ENCODE measurements around the gene SOX10.
"Not testable (repeated sequence)": the region's sequence is repeated elsewhere in the genome, so short reads cannot be mapped to it uniquely, and the experiment has no call there.

The SOX10 gene

DNA sequence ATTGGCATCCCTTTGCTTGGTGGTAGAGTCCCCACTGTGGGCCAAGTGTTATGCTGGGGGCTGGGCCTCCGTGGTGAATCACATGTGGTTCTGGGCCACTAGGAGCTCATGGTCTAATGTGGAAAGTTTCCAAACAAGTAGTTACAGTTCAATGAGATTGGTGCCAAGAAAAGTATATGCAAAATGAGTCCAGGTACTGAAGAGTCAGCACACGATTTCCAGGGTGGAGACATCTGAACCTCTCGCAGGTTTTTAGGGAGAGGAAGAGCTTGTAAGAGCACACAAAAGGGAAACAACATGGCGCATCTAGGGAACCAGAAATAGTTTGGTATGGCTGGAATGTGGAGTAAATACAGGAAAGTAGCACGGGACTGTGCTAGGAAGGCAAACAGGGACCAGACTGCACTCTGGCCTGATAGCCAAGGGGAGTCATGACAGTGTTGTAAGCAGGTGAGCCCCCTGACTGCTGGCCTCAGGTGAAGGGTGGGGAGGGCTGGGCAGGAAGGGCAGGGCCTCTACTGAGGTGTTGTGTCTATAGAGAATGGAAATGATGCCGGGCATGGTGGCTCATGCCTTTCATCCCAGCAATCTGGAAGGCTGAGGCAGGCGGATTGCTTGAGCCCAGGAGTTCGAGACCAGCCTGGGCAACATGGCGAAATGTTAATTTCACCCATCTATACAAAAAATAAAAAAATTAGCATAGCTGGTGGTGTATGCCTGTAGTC, 18.3 kb downstream of the SOX10 start:
- no peak for DNase-seq (ENCODE audit: low read depth in 4 of 4, low spot score in 1 of 4)

DNA sequence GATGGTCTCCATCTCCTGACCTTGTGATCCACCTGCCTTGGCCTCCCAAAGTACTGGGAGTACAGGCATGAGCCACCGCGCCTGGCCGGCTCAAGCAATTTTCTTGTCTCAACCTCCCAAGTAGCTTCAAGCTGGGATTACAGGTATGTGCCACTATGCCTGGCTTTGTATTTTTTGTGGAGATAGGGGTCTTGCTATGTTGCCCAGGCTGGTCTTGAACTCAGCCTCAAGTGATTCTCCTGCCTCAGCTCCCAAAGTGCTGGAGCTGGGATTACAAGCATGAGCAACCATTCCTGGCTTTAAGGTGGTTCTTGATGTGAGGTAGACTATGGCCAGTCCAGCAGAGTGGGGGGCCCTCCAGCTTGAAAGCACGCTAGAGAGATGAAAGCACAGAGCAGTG, 23.3 kb downstream of the SOX10 start:
- no peak for DNase-seq (ENCODE audit: low read depth in 4 of 4, low spot score in 1 of 4)

GRCh38 chr22:37959231-37959825, 25.0 kb downstream of the SOX10 start:
- no peak for DNase-seq (ENCODE audit: low read depth in 4 of 4, low spot score in 1 of 4)

GRCh38 chr22:37957232-37957631, 27.1 kb downstream of the SOX10 start:
- no peak for DNase-seq (ENCODE audit: low read depth in 4 of 4, low spot score in 1 of 4)

GRCh38 chr22:37955825-37956397, 28.4 kb downstream of the SOX10 start:
- not testable (repeated sequence) for DNase-seq (ENCODE audit: low read depth in 4 of 4, low spot score in 1 of 4)

DNA sequence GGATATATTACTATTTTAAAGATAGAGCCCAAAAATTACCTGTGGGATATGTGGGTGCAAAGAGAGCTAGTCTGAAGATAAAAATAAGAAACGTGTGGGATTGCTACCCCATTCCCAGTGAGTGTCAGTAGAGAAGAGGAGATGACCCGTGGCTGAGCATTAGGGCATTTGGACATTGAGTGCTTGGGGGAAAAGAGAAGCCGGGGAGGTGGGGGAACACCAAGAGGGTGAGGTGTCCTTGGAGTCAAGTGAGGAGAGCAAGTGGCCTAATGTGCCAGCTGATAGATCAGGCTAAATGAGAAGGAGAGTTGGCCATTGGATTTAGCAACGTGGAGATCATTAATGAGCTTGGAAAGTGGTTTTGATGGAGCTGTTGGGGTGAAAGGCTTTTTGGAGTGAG, 29.7 kb downstream of the SOX10 start:
- DNase-seq (ENCODE audit: low read depth in 4 of 4, low spot score in 1 of 4): no peak

- DNase-seq (ENCODE audit: low read depth in 4 of 4, low spot score in 1 of 4): peak; percentile 92 to 96 (median 94)
Measured at GRCh38 chr22:37953437-37954179, 30.7 kb downstream of the SOX10 start, which contains the start of the genes C22orf23 and POLR2F. TSS of gene C22orf23 (minus strand) at chr22:37953601. CDS start at chr22:37953149, 452 bp downstream. TSS of gene POLR2F (plus strand) at chr22:37953699. CDS start at chr22:37953788, 89 bp downstream.

GRCh38 chr22:37953062-37953436, 31.3 kb downstream of the SOX10 start:
- no peak for DNase-seq (ENCODE audit: low read depth in 4 of 4, low spot score in 1 of 4)

DNA sequence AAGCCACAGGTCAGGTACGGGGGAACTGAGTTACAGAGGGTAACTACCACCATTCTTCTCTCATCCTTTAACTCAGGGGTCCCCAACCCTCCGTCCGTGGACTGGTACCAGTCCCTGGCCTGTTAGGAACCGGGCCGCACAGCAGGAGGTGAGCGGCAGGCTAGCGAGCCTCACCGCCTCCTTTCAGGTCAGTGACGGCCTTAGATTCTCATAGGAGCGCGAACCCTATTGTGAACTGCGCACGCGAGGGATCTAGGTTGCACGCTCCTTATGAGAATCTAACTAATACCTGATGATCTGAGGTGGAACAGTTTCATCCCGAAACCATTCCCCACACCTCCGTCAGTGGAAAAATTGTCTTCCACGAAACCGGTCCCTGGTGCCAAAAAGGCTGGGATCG, 31.7 kb downstream of the SOX10 start:
- not testable (repeated sequence) for DNase-seq (ENCODE audit: low read depth in 4 of 4, low spot score in 1 of 4)

DNA sequence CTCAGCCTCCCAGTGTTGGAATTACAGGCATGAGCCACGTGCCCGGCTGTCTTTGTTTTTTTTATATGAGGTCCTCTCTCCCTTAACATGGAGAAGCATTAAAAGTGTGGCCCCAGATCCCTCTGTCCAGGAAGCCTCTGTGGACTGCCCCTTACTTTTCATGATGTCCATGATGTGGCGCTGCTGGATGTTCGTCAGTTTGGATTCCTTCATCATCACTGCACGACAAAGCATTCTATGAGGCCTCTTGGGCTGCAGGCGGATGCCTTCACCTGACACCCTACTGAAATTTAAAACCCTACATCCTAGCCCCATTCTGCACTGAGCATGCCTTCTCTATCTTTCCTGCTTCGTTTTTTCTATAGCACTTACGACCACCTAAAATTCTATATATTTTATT, 33.0 kb downstream of the SOX10 start:
- no peak for DNase-seq (ENCODE audit: low read depth in 4 of 4, low spot score in 1 of 4)

DNA sequence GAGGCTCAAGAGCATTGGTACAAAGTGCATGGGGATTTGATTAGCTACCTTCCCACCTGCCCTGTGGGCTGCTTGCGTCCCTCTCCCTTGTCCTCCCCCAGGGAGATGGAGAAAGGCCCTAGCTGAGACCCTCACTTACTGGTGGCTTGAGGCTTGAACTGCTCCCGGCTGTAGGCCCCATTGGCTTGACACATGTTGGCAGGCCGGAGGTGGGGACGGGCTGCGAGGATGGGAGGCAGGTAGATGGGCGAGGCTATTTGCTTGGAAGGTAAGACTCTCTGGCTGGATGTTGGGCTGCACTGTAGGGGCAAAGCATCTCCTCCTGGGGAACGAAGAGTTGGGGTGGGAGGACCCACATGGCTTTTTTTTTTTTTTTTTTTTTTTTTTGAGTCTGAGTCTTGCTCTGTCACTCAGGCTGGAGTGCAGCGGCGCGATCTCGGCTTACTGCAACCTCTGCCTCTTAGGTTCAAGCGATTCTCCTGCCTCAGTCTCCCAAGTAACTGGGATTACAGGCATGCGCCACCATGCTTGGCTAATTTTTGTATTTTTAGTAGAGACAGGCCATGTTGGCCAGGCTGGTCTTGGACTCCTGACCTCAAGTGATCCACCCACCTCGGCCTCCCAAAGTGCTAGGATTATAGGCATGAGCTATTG, 37.1 kb downstream of the SOX10 start:
- not testable (repeated sequence) for DNase-seq (ENCODE audit: low read depth in 4 of 4, low spot score in 1 of 4)

DNA sequence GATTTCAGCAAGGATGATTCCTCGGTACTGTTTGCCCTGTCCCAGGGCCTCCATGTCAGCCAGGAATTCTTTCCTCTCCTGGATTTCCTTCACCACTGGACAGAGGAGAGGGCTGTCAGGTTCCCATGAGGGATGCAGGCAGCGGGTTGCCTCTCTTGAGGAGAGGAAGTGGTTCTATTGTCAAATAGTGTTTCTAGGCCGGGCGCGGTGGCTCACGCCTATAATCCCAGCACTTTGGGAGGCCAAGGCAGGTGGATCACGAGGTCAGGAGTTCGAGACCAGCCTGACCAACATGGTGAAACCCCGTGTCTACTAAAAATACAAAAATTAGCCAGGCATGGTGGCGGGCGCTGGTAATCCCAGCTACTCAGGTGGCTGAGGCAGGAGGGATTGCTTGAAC, 39.9 kb downstream of the SOX10 start:
- not testable (repeated sequence) for DNase-seq (ENCODE audit: low read depth in 4 of 4, low spot score in 1 of 4)

DNA sequence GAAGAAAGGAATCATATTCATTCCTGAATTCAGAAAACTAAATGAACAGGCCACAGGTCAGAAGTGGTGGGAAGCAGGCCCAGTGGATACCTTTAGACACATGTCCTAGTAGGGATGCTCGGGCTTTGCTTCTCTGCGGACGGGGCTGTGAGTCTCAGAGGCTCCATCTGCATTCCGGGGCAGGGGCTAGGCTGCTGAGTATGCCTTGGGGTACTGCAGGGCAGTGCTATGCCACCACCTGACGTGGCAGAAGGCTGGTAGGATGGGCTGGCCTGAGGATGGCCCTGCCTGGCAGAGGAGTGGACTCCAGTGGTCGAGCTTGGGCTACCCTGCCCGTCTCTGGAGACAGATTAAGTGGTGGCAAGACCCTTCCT, 40.5 kb downstream of the SOX10 start:
- no peak for DNase-seq (ENCODE audit: low read depth in 4 of 4, low spot score in 1 of 4)

DNA sequence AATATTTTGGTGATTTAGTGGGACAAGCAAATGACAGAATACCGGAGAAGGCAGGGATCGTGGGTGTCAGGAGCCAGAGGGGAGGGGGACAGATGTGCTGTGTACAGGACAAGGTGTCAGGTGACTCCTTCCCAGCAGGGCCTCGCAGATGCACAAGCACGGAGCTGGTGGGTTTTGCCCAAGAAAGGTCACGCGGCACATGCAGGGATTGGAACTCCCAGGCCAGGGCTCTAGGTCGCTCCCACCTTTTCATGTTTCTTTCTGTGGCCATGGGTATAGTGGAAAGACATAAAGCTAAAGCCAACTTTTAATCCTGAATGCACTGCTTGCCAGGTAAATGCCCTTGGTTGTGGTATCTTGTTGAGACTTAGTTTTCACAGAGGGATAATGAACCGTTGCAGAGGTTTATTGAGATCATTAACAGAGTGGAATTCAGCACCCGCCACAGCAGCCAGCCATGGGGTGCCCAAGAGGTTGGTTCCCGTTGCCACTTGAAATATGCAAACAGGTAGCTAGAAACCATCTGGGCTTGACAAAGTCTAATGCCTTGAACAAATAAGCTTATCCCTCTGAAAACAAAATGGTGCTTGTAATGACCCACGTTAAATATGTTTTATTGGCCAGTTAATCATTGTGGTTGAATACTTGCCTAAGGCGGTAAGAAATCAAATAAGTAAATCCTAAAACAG, 41.1 kb downstream of the SOX10 start:
- no peak for DNase-seq (ENCODE audit: low read depth in 4 of 4, low spot score in 1 of 4)

DNA sequence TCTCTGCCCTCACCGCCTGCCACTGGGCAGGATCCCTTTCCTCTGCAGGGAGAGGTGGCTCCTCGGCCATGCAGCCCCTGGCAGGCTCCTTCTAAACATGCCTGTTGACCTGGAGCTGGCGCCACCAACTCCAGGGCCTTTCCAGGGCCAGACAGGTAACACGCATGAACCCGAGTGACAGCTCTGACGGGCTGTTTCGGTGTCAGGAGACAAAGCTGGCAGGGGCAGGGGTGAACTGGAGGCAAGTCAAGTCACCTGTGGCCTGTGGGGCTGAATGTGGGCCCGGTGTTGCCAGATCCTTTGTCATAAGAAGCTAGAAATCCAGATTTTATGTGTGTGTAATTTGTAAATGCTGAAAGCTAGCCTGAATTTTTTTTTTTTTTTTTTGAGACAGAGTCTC, 42.2 kb downstream of the SOX10 start:
- no peak for DNase-seq (ENCODE audit: low read depth in 4 of 4, low spot score in 1 of 4)

DNA sequence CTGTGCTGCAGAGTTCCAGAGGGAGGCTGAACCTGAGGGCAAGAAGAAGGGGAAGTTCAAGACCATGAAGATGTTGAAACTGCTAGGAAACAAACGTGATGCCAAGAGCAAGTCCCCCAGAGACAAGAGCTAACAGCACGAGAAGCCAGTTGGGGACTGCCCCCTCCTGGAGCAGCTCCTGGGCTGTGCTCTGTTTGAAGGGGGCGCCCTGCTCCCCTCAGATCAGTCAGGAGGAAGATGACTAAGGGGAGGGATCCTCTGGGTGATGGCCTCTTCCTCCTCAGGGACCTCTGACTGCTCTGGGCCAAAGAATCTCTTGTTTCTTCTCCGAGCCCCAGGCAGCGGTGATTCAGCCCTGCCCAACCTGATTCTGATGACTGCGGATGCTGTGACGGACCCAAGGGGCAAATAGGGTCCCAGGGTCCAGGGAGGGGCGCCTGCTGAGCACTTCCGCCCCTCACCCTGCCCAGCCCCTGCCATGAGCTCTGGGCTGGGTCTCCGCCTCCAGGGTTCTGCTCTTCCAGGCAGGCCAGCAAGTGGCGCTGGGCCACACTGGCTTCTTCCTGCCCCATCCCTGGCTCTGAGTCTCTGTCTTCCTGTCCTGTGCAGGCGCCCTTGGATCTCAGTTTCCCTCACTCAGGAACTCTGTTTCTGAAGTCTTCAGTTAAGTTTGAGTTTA, 43.5 kb downstream of the SOX10 start:
- no peak for DNase-seq (ENCODE audit: low read depth in 4 of 4, low spot score in 1 of 4)

DNA sequence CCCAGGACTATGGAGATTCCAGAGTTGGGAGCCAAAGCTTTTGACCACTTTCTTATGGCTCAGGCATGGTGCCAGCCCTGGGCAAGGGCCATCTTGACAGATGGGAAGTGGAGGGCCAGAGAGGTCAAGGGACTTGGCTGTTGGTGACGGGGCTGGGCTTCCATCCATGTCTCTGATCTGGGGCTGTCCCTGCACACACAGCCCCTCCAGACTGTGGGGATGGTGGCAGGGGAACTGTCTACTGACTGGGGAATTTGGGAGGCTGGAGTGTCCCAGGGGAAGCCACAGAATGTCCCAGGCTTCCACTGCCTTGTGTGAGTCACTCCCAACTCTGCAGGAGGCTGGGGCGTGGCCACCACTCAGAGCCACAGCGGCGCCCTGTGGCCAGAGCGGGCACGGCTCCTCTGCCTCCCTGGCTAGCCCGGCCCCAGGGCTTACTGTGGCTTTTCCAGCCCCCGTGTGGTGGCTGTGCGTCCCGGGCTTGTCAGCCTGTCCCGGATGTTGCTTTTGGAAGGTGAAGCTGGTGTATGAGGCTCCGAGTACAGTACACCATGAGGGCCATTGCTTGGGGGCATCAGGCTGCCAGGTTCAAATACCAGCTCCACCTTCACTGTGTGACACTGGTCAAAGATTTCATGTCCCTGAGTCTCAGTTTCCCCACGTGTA, 50.5 kb downstream of the SOX10 start:
- peak; percentile 51 to 82 (median 62) for DNase-seq (ENCODE audit: low read depth in 4 of 4, low spot score in 1 of 4)

GRCh38 chr22:37932821-37933578, 51.4 kb downstream of the SOX10 start:
- no peak for DNase-seq (ENCODE audit: low read depth in 4 of 4, low spot score in 1 of 4)

DNA sequence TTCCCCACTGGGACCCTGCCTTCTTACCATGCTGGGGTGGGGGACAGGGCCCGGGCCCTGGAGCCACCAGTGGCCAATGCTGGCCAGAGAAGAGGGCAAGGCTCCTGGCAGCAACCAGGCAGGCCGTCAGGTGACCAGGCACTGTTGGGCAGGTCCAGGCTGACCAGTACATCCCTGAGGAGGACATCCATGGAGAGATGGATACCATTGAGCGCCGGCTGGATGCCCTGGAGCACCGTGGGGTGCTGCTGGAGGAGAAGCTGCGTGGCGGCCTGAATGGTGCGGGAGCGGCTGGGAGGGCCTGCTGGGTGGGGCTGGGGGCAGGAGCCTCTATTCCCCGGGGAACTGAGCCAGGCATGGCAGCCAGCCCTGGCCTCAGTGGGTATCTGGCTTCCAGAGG, 52.0 kb downstream of the SOX10 start:
- no peak for DNase-seq (ENCODE audit: low read depth in 4 of 4, low spot score in 1 of 4)

Measured in stimulated activated CD4-positive, alpha-beta T cell treated with anti-CD3 and anti-CD28 coated beads, Interleukin-1b, Interleukin-23, amount 100 ng/mL, for 24 hours (primary cell).